Ureter (tissue), 1 donor: ENCODE results near the gene CREM. TPM values are rescaled to one million over a fixed set of nuclear protein-coding genes. Genes with fewer than 3 reads are reported as not detected.

Experiments used
- DNase-seq: peaks from one replicate; pipeline ENCODE4 v3.0.0-alpha.2; 2020; ENCODE audit warnings: low spot score
- total RNA-seq: library from RNA; stranded (reverse); gene quantifications from one replicate; pipeline ENCODE4 v1.2.4, GENCODE V29; 2023
- donor health status: DM: yes; HTN: yes; CAD: no.

The CREM gene
- total RNA-seq, 1 donor from 2014 or later = 32.6 TPM

DNA sequence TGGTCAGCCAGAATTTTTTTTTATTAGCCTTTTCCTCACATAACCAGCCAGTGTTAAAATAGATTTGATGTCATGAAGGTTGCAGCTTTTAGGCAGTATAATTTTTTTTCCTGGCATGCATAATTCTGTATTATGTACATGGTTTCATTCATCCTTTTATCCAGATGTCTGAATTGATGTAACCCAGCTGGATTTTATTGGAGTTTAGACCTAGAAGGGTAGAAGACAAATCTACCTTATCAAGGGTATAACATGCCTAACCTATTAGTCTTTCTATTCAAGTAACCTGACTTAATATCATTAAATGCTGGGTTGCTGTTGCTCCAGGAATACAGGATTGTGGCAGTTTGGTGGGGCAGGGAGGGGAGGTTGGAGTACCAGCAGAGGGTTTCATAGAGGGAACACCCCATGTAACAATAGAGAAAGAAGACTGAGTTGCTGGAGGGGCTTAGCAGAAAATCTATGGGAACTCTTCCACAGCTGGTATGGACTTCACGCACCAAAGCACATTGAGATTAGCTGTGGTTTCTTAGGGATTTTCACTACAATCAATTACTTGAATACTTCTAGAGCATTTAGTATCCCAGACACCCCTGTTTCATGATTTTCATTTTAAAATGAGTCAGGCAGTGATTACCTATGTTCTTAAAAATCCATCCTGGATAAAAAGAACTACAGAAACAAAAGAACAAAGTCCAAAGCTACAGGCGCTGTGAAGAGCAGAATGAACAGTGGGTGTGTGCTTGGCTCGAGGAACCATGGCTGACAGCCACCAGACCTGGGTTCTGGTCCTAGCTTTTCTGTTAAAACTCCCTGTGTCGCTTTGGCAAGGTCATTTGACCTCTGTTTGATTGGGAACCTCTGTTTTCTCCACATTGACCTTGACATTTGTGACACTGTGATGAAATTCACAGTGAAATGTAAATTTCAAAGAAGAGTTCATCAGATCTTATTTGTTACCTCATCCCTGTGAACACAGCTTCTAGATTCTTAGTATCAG, 93.5 kb downstream of the CREM start:
- DNase-seq = no peak

DNA sequence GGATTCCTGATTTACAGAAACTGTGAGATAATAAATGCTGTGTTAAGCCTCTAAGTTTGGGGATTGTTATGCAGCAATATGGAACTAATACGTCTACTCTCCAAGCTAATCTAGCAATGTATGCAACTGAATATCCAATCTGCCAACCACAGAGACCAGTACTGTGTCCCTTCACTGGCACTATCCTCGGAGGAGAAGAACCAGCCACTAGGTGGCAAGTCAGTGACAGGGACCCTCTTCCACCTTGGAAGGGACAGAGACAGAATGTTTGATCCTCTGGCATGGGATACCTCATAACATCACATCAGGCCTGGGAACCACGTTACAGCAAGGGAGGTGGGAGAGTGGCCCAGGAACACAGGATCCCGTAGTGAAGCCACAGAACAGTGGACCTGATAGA, 96.4 kb downstream of the CREM start:
- no peak for DNase-seq

GRCh38 chr10:35224045-35224740, 97.5 kb downstream of the CREM start:
- DNase-seq = no peak

DNA sequence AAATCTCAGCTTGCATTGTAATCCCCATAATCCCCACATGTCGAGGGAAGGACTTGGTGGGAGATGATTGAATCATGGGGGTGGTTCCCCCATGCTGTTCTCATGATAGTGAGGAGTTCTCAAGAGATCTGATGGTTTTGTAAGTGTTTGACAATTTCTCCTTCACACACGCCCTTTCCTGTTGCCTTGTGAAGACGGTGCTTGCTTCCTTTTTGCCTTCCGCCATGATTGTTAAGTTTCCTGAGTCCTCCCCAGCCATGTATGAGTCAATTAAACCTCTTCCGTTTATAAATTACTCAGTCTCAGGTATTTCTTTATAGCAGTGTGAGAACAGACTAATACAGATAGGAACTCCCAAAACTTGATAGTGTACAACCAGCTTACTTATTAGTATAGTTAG, 98.6 kb downstream of the CREM start:
- no peak for DNase-seq

- no peak for DNase-seq
Observed at GRCh38 chr10:35226507-35226906, 99.9 kb downstream of the CREM start.

GRCh38 chr10:35228058-35228457, 101.4 kb downstream of the CREM start:
- no peak for DNase-seq

GRCh38 chr10:35231646-35232045, 105.0 kb downstream of the CREM start:
- no peak for DNase-seq

- DNase-seq = no peak
Observed at GRCh38 chr10:35232527-35232926, 105.9 kb downstream of the CREM start.

DNA sequence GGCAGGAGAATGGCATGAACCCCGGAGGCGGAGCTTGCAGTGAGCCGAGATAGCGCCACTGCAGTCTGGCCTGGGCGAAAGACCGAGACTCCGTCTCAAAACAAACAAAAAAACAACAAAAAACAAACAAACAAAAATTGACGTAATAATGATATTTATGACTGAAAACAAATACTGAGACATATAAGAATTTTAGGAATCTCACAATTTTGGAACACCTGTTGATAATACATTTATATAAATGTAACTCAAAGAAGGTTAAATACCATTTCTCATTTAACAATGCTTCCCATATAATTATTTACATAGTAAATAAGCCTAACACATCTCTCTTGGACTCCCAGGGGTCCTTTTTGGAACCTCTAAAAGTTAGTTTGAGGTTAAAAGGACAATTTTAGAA, 107.4 kb downstream of the CREM start:
- no peak for DNase-seq

- no peak for DNase-seq
Observed at GRCh38 chr10:35236739-35237138, 110.1 kb downstream of the CREM start.

DNA sequence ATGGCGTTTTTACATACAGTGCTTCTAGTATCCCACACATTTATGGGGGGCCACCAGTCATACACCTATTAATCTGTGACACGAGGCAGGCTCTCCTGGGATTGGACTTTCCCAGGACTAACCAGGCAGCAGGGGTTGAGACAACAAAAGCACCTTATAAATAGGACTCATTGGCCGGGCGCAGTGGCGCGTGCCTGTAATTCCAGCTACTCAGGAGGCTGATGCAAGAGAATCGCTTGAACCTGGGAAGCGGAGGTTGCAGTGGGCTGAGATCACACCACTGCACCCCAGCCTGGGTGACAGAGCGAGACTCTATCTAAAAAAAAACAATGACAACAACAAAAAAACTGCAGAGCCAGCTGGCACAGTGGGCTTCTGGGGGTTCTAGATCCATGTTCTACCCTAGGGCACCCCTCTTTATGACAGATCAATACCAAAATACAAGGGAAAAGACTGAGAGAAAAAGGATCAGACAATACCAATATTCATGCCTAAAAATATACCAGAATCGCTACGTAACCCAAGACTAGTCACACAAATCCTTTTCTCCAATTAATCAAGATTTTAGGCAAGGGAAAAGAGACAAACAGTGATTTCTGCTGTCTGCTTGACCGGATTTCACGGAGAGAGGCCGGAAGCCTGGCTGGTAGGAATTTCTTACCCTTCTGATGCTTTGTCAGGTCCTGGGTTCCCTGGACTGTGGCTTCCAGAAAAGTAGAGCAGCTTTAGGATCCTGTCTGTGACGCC, 111.3 kb downstream of the CREM start:
- no peak for DNase-seq

GRCh38 chr10:35244549-35244948, 117.9 kb downstream of the CREM start:
- DNase-seq = no peak

- no peak for DNase-seq
Observed at GRCh38 chr10:35246770-35247343, 120.2 kb downstream of the CREM start.

GRCh38 chr10:35251373-35252100, 124.9 kb downstream of the CREM start:
- no peak for DNase-seq

GRCh38 chr10:35257057-35257983, 130.7 kb downstream of the CREM start:
- DNase-seq = no peak

- no peak for DNase-seq
Observed at GRCh38 chr10:35259769-35260397, 133.2 kb downstream of the CREM start.

GRCh38 chr10:35262436-35262835, 135.8 kb downstream of the CREM start:
- DNase-seq = no peak
